Gastroesophageal sphincter (tissue), 4 donors: ENCODE data around the gene C1QTNF1. TPM values are rescaled to one million over a fixed set of nuclear protein-coding genes. Genes with fewer than 3 reads are reported as not detected.

ENCODE experiments used
- ATAC-seq: fragments of 150-250 bp; one replicate; pipeline ENCODE4 v1.9.1; 2016; ENCODE audit warnings: mild to moderate bottlenecking, moderate library complexity
- H3K27ac ChIP-seq, 4 donors: fragments of 200-600 bp; sonication (generic) in 3 of 4; 1 replicate in 3 of 4; 2 replicates in 1 of 4; pipeline ENCODE4 v1.5.1; 2016 to 2019
- H3K27me3 ChIP-seq: fragments of 200-600 bp; sonication (generic); one replicate; pipeline ENCODE4 v1.5.1; 2019
- H3K36me3 ChIP-seq, 2 donors: fragments of 200-600 bp; sonication (generic); one replicate each; pipeline ENCODE4 v1.5.1; 2019; ENCODE audit warnings: control low read depth in 1 of 2
- H3K4me1 ChIP-seq, 3 donors: fragments of 200-600 bp; sonication (generic); 1 replicate in 2 of 3; 2 replicates in 1 of 3; pipeline ENCODE4 v1.5.1; 2016 to 2019; ENCODE audit warnings: control low read depth in 2 of 3
- H3K4me3 ChIP-seq, 2 donors: fragments of 200-600 bp; sonication (generic); one replicate each; pipeline ENCODE4 v1.5.1; 2019; ENCODE audit warnings: mild to moderate bottlenecking in 1 of 2, moderate library complexity in 1 of 2
- H3K9me3 ChIP-seq, 3 donors: fragments of 200-600 bp; sonication (generic); one replicate each; pipeline ENCODE4 v1.5.1; 2017 to 2019; ENCODE audit warnings: control low read depth in 2 of 3
- CTCF ChIP-seq, 4 experiments: fragments of 200-600 bp in 2 of 4; fragments of 450-650 bp in 2 of 4; sonication (generic) in 1 of 4; IDR thresholded peaks; one replicate each; pipeline ENCODE4 v1.5.1; 2017 to 2019; ENCODE audit warnings: antibody characterized with exemption in 4 of 4, mild to moderate bottlenecking in 2 of 4, moderate library complexity in 2 of 4
- EP300 ChIP-seq: sonication (generic); formaldehyde crosslinking; IDR thresholded peaks from one replicate; pipeline ENCODE4 v1.6.1; 2017; ENCODE audit warnings: antibody characterized with exemption, mild to moderate bottlenecking
- POLR2A ChIP-seq, 2 donors: fragments of 450-650 bp; IDR thresholded peaks; one replicate each; pipeline ENCODE4 v1.6.1; 2017; ENCODE audit warnings: antibody characterized with exemption in 2 of 2, mild to moderate bottlenecking in 2 of 2, moderate library complexity in 1 of 2
- POLR2AphosphoS5 ChIP-seq: sonication (generic); formaldehyde crosslinking; IDR thresholded peaks from one replicate; pipeline ENCODE4 v1.6.1; 2017; ENCODE audit warnings: antibody characterized with exemption
- WGBS, 2 donors: methylation state at CpG; one replicate each; pipeline ENCODE4 v1.1.5; 2018; ENCODE audit warnings: low coverage in 1 of 2; 5-methylcytosine and 5-hydroxymethylcytosine counted together
- total RNA-seq, 4 donors: library from RNA; depleted of rRNA; stranded (reverse); fragments of >200 nt; gene quantifications; one replicate each; pipeline ENCODE4 v1.1.0, GENCODE V29; 2016

Gene C1QTNF1
- total RNA-seq, 4 donors from 2014 or later: 50.8 to 76.5 (median 72.3) TPM

- TF ChIP-seq CTCF (IDR thresholded peaks at IDR 0.05): no peak
- TF ChIP-seq EP300: no peak
- no peak for TF ChIP-seq POLR2A (IDR thresholded peaks at IDR 0.05)
- no peak for TF ChIP-seq POLR2AphosphoS5
- H3K36me3 ChIP-seq: peaks cover 0 to 14% of the 10 kb centered on the region in 2 donors
- no peak overlapping the region for H3K27ac ChIP-seq
- 78% methylated on average over 17 of the region's 19 CpGs; no CpG with 5 or more reads in 1 of the 2 donors for WGBS, 2 donors
- no peak overlapping the region for H3K4me3 ChIP-seq
- ATAC-seq: no peak
- peaks cover 4 to 50% (median 23%) of the 10 kb centered on the region in 3 donors for H3K4me1 ChIP-seq
- H3K27me3 ChIP-seq: no peaks in the 10 kb centered on the region
- no peaks in the 10 kb centered on the region for H3K9me3 ChIP-seq
Measured at GRCh38 chr17:79006794-79007503, 17.0 kb upstream of the C1QTNF1 start.

- H3K4me3 ChIP-seq: peak overlapping the region in 1 of 2 donors; percentile 95
- H3K27ac ChIP-seq: no peak overlapping the region
- no peaks in the 10 kb centered on the region for H3K27me3 ChIP-seq
- no peak for TF ChIP-seq EP300
- no peak for TF ChIP-seq CTCF (IDR thresholded peaks at IDR 0.05)
- no peak for TF ChIP-seq POLR2A (IDR thresholded peaks at IDR 0.05)
- TF ChIP-seq POLR2AphosphoS5: no peak
- no peak for ATAC-seq
- peaks cover 4 to 50% (median 23%) of the 10 kb centered on the region in 3 donors for H3K4me1 ChIP-seq
- WGBS, 2 donors: 60 to 74% methylated on average over 1 to 15 of the region's 21 CpGs
- H3K9me3 ChIP-seq: no peaks in the 10 kb centered on the region
- peaks cover 0 to 7% of the 10 kb centered on the region in 2 donors for H3K36me3 ChIP-seq
Measured at GRCh38 chr17:79007504-79008381, 16.2 kb upstream of the C1QTNF1 start.

- peaks cover 0 to 5% of the 10 kb centered on the region in 2 donors for H3K36me3 ChIP-seq
- TF ChIP-seq CTCF (IDR thresholded peaks at IDR 0.05) (no peak), POLR2A (IDR thresholded peaks at IDR 0.05) (no peak), POLR2AphosphoS5 (no peak), EP300 (no peak)
- H3K27ac ChIP-seq: peak overlapping the region; percentile 6 to 89 (median 85)
- no peaks in the 10 kb centered on the region for H3K9me3 ChIP-seq
- ATAC-seq: peak; percentile 2
- no peaks in the 10 kb centered on the region for H3K27me3 ChIP-seq
- WGBS, 2 donors: 19 to 36% methylated on average over 4 to 5 of the region's 7 CpGs
- peak overlapping the region; percentile 65 to 95 for H3K4me3 ChIP-seq
- peaks cover 4 to 50% (median 23%) of the 10 kb centered on the region in 3 donors for H3K4me1 ChIP-seq
Measured at GRCh38 chr17:79008666-79009387, 15.1 kb upstream of the C1QTNF1 start.

- H3K4me1 ChIP-seq: peaks cover 4 to 50% (median 23%) of the 10 kb centered on the region in 3 donors
- peak; percentile 94 for ATAC-seq
- peak within 1 kb of the TSS; percentile 65 to 95 for H3K4me3 ChIP-seq
- WGBS, 2 donors: 0 to 17% methylated on average over 1 to 2 of the region's 73 CpGs
- TF ChIP-seq POLR2A (IDR thresholded peaks at IDR 0.05) (peak in 1 of 2 donors; percentile 77), CTCF (IDR thresholded peaks at IDR 0.05) (peak in 1 of 4 experiments; percentile 24), POLR2AphosphoS5 (peak; percentile 65), EP300 (no peak)
- no peaks in the 10 kb centered on the region for H3K9me3 ChIP-seq
- H3K27ac ChIP-seq: peak within 1 kb of the TSS; percentile 30 to 89 (median 85)
- no peaks in the 10 kb centered on the region for H3K27me3 ChIP-seq
- peaks cover 0 to 5% of the 10 kb centered on the region in 2 donors for H3K36me3 ChIP-seq
Measured at GRCh38 chr17:79009397-79010303, 14.3 kb upstream of the C1QTNF1 start, which contains the start of gene CANT1. CANT1 (minus strand) TSS chr17:79009764; CDS start chr17:78997622, 12,142 bp downstream.
